ENCODE results near the gene SEPTIN2. TPM values are rescaled to one million over a fixed set of nuclear protein-coding genes. Genes with fewer than 3 reads are reported as not detected.

The SEPTIN2 gene
- total and polyA plus RNA-seq, 2 experiments from 2014 or later = 315 to 373 TPM

GRCh38 chr2:241304039-241304670 is 11.6 kb upstream of the SEPTIN2 start:
- H3K79me2 ChIP-seq = peaks cover 100% of the 10 kb centered on the region
- no peaks in the 10 kb centered on the region for H3K27me3 ChIP-seq
- DNase-seq (ENCODE audit: low spot score) = no peak
- H3K9me2 ChIP-seq (replicated peaks; ENCODE audit: insufficient read depth) = no peaks in the 10 kb centered on the region
- peaks cover 14% of the 10 kb centered on the region for H3K4me1 ChIP-seq (ENCODE audit: insufficient read depth)
- TF ChIP-seq EZH2 (IDR thresholded peaks at IDR 0.05; ENCODE audit: borderline replicate concordance) = no peak
- no peak for TF ChIP-seq CTCF (IDR thresholded peaks at IDR 0.05; ENCODE audit: poor library complexity)
- no peak for TF ChIP-seq EZH2phosphoT487 (IDR thresholded peaks at IDR 0.05; ENCODE audit: low read depth, severe bottlenecking, unreplicated experiment)
- 85% methylated on average over 5 of the region's 5 CpGs for WGBS (ENCODE audit: low lambda C conversion rate, missing lambda C conversion rate)
- no peak overlapping the region for H3K27ac ChIP-seq
- no peaks in the 10 kb centered on the region for H3K9me3 ChIP-seq (ENCODE audit: low read depth)
- H3K4me2 ChIP-seq = no peak overlapping the region
- H3K36me3 ChIP-seq (replicated peaks; ENCODE audit: insufficient read depth, low read depth) = no peaks in the 10 kb centered on the region
- H3K4me3 ChIP-seq = no peak overlapping the region
- peaks cover 84% of the 10 kb centered on the region for H4K20me1 ChIP-seq (ENCODE audit: insufficient read depth, poor library complexity, severe bottlenecking)
- H2AFZ ChIP-seq = no peak overlapping the region

DNA sequence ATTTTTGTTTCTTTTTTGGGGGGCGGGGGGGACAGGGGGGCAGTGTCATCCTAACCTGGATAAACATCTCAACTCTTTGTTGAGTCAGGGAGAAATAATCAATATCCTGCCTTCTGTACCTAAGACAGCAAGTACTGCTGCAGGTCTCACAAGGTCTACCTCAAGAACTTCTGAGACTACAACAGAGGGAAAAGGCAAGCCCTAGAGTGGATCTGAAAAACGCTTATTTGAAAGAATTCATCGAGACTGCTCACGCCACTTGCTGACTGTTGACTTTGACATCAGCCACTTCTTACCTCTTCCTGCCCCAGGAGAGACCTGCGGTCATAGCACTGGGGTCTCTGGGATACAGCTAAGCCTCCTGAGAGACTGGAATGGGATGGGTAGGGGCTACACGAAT is 8.7 kb upstream of the SEPTIN2 start:
- Histone ChIP-seq H3K4me3 (no peak overlapping the region), H3K27ac (no peak overlapping the region), H4K20me1 (ENCODE audit: insufficient read depth, poor library complexity, severe bottlenecking) (peaks cover 85% of the 10 kb centered on the region), H3K4me2 (no peak overlapping the region), H3K4me1 (ENCODE audit: insufficient read depth) (peaks cover 13% of the 10 kb centered on the region), H3K79me2 (peaks cover 100% of the 10 kb centered on the region), H2AFZ (no peak overlapping the region), H3K36me3 (replicated peaks; ENCODE audit: insufficient read depth, low read depth) (no peaks in the 10 kb centered on the region), H3K9me2 (replicated peaks; ENCODE audit: insufficient read depth) (no peaks in the 10 kb centered on the region), H3K9me3 (ENCODE audit: low read depth) (no peaks in the 10 kb centered on the region), H3K27me3 (no peaks in the 10 kb centered on the region)
- no peak for TF ChIP-seq EZH2phosphoT487 (IDR thresholded peaks at IDR 0.05; ENCODE audit: low read depth, severe bottlenecking, unreplicated experiment)
- TF ChIP-seq EZH2 (IDR thresholded peaks at IDR 0.05; ENCODE audit: borderline replicate concordance) = no peak
- no peak for TF ChIP-seq CTCF (IDR thresholded peaks at IDR 0.05; ENCODE audit: poor library complexity)
- DNase-seq (ENCODE audit: low spot score) = no peak
- WGBS (ENCODE audit: low lambda C conversion rate, missing lambda C conversion rate) = 78% methylated on average over 6 of the region's 6 CpGs

DNA sequence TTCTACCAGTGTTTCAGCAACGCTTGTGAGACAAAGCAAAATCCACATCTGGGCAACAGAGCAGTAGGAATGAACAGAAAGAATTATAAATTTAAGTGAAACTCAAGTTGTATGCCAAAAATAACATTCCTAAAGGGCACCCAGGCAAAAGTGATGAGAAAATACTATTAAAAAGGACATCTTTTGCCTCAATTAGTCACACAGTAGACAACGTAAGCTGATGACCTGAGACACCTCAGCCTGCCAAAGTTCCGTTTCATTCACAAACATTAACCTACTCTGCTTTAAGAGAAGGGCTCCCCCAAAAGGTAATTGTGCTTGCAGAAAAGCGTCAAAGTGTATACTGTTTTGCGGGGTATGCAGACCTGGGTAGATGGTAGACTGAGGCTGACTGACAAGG is 7.5 kb upstream of the SEPTIN2 start:
- H3K79me2 ChIP-seq = peaks cover 100% of the 10 kb centered on the region
- DNase-seq (ENCODE audit: low spot score) = no peak
- no peak for TF ChIP-seq EZH2phosphoT487 (IDR thresholded peaks at IDR 0.05; ENCODE audit: low read depth, severe bottlenecking, unreplicated experiment)
- no peak for TF ChIP-seq CTCF (IDR thresholded peaks at IDR 0.05; ENCODE audit: poor library complexity)
- no peak for TF ChIP-seq EZH2 (IDR thresholded peaks at IDR 0.05; ENCODE audit: borderline replicate concordance)
- H3K9me2 ChIP-seq (replicated peaks; ENCODE audit: insufficient read depth) = no peaks in the 10 kb centered on the region
- H3K36me3 ChIP-seq (replicated peaks; ENCODE audit: insufficient read depth, low read depth) = no peaks in the 10 kb centered on the region
- H3K4me3 ChIP-seq = no peak overlapping the region
- H3K27me3 ChIP-seq = no peaks in the 10 kb centered on the region
- no peak overlapping the region for H2AFZ ChIP-seq
- no peaks in the 10 kb centered on the region for H3K9me3 ChIP-seq (ENCODE audit: low read depth)
- peaks cover 73% of the 10 kb centered on the region for H4K20me1 ChIP-seq (ENCODE audit: insufficient read depth, poor library complexity, severe bottlenecking)
- no peak overlapping the region for H3K4me2 ChIP-seq
- WGBS (ENCODE audit: low lambda C conversion rate, missing lambda C conversion rate) = 90% methylated on average over 5 of the region's 5 CpGs
- no peak overlapping the region for H3K27ac ChIP-seq
- peaks cover 3% of the 10 kb centered on the region for H3K4me1 ChIP-seq (ENCODE audit: insufficient read depth)

Measured in hepatocyte (in vitro differentiated cells).